ENCODE measurements around the gene SETD1A.

- no peak for TF ChIP-seq EZH2 (IDR thresholded peaks at IDR 0.05)
- no peak for TF ChIP-seq CTCF (IDR thresholded peaks at IDR 0.05)
These were observed 34.5 kb upstream of the SETD1A start for GRCh38 chr16:30922960-30923535.
